Measurements from ENCODE around the gene MYO9A.
A peak's percentile ranks its signal among the peaks of the same experiment; 100 is the strongest.

Gene MYO9A

GRCh38 chr15:71921191-71921590 is 196.8 kb downstream of the MYO9A start:
- no peak overlapping the region for H3K4me3 ChIP-seq (ENCODE audit: low read depth, low read length)
- no peak for DNase-seq (ENCODE audit: low read depth)
- TF ChIP-seq, protein P1, sequence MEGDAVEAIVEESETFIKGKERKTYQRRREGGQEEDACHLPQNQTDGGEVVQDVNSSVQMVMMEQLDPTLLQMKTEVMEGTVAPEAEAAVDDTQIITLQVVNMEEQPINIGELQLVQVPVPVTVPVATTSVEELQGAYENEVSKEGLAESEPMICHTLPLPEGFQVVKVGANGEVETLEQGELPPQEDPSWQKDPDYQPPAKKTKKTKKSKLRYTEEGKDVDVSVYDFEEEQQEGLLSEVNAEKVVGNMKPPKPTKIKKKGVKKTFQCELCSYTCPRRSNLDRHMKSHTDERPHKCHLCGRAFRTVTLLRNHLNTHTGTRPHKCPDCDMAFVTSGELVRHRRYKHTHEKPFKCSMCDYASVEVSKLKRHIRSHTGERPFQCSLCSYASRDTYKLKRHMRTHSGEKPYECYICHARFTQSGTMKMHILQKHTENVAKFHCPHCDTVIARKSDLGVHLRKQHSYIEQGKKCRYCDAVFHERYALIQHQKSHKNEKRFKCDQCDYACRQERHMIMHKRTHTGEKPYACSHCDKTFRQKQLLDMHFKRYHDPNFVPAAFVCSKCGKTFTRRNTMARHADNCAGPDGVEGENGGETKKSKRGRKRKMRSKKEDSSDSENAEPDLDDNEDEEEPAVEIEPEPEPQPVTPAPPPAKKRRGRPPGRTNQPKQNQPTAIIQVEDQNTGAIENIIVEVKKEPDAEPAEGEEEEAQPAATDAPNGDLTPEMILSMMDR (IDR thresholded peaks at IDR 0.05; ENCODE audit: control insufficient read depth, extremely low read depth, insufficient read depth) = no peak

DNA sequence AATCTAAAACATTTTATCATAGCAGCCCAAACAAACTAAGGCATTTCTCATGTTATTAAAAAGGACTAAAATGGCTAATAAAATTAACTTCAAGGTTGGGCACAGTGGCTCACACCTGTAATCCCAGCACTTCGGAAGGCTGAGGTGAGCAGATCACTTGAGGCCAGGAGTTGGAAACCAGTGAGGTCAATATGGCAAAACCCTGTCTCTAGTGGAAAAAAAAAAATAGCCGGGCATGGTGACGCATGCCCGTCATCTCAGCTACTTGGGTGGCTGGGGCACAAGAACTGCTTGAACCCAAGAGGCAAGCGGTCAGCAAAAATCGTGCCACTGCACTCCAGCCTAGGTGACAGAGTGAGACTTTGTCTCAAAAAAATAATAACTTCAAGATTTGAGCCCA is 197.4 kb downstream of the MYO9A start:
- H3K4me3 ChIP-seq (ENCODE audit: low read depth, low read length) = no peak overlapping the region
- no peak for DNase-seq (ENCODE audit: low read depth)
- TF ChIP-seq, protein P1 (IDR thresholded peaks at IDR 0.05; ENCODE audit: control insufficient read depth, extremely low read depth, insufficient read depth) = no peak

GRCh38 chr15:71916834-71917233 is 201.1 kb downstream of the MYO9A start:
- no peak overlapping the region for H3K4me3 ChIP-seq (ENCODE audit: low read depth, low read length)
- no peak for DNase-seq (ENCODE audit: low read depth)
- TF ChIP-seq, protein P1 (IDR thresholded peaks at IDR 0.05; ENCODE audit: control insufficient read depth, extremely low read depth, insufficient read depth) = no peak

GRCh38 chr15:71914092-71914491 is 203.9 kb downstream of the MYO9A start:
- TF ChIP-seq, protein P1 (IDR thresholded peaks at IDR 0.05; ENCODE audit: control insufficient read depth, extremely low read depth, insufficient read depth) = no peak
- H3K4me3 ChIP-seq (ENCODE audit: low read depth, low read length) = no peak overlapping the region
- no peak for DNase-seq (ENCODE audit: low read depth)

DNA sequence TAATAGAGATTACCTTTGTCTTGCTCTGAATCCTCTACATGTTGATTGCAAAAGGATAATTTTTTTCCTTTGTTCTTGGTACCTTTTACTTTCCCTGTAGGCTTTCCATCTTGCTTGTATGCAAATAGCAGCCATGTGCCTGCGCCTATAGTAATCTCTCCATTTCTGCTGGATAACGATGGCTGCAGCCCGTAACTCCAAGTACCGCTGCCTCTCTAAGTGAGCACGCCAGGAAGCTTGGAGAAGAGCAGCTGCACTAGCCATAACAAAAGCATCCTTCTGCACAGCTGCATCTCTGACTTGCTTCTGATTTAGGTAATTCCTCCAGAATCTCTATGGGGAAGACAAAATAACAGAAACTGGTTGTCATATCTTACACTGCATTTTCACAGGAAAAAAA is 218.3 kb downstream of the MYO9A start:
- no peak for DNase-seq (ENCODE audit: low read depth)
- H3K4me3 ChIP-seq (ENCODE audit: low read depth, low read length) = no peak overlapping the region
- TF ChIP-seq, protein P1 (IDR thresholded peaks at IDR 0.05; ENCODE audit: control insufficient read depth, extremely low read depth, insufficient read depth) = no peak

- TF ChIP-seq, protein P1 (IDR thresholded peaks at IDR 0.05; ENCODE audit: control insufficient read depth, extremely low read depth, insufficient read depth) = no peak
- H3K4me3 ChIP-seq (ENCODE audit: low read depth, low read length) = no peak overlapping the region
- DNase-seq (ENCODE audit: low read depth) = no peak
Observed at GRCh38 chr15:71893691-71894090, 224.3 kb downstream of the MYO9A start.

DNA sequence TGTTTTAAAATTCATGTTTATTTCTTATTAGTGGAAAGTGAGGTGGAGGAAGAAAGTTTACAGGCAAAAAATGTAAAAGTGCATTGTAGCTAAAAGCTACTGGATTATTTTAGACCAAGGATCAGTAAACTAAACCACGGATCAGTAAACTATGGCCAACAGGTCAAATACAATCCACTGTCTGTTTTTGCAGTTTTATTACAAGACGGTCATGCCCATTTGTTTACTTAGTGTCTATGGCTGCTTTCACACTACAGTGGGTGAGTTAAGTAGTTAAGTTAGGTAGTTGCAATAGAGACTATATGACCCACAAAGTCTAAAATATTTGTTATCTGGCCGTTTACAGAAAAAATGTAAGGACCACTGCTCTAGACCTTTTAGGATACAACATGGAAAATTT is 225.6 kb downstream of the MYO9A start:
- TF ChIP-seq, protein P1 (IDR thresholded peaks at IDR 0.05; ENCODE audit: control insufficient read depth, extremely low read depth, insufficient read depth) = no peak
- peak; percentile 6 for DNase-seq (ENCODE audit: low read depth)

More for the DNA sequence above, 225.6 kb downstream of the MYO9A start:
- no peak overlapping the region for H3K4me3 ChIP-seq (ENCODE audit: low read depth, low read length)
